ENCODE data around the gene C1S.

DNA sequence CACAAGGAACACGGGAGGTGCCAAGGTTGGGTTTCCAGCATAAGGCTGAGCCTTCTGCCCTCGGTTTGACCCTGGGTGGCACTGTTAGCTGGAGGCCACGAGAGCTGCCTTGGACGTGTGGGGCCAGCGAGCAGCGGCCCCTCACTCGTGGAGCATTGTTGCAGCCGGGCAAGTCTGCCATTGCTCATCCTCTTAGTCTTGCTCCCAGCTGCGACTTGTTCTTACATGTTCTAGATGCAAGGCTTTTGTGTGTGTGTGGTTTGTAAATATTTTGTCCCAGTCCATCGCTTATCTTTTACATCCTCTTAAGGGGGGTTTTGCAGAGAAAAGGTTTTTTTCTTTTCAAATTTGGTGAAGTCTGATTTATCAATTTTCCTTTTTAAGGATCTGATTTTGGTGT is 21.1 kb upstream of the C1S start:
- TF ChIP-seq, protein P1, sequence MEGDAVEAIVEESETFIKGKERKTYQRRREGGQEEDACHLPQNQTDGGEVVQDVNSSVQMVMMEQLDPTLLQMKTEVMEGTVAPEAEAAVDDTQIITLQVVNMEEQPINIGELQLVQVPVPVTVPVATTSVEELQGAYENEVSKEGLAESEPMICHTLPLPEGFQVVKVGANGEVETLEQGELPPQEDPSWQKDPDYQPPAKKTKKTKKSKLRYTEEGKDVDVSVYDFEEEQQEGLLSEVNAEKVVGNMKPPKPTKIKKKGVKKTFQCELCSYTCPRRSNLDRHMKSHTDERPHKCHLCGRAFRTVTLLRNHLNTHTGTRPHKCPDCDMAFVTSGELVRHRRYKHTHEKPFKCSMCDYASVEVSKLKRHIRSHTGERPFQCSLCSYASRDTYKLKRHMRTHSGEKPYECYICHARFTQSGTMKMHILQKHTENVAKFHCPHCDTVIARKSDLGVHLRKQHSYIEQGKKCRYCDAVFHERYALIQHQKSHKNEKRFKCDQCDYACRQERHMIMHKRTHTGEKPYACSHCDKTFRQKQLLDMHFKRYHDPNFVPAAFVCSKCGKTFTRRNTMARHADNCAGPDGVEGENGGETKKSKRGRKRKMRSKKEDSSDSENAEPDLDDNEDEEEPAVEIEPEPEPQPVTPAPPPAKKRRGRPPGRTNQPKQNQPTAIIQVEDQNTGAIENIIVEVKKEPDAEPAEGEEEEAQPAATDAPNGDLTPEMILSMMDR (IDR thresholded peaks at IDR 0.05), result no peak
- no peak for TF ChIP-seq POLR2A (IDR thresholded peaks at IDR 0.05)

Data from stomach (tissue), 4 donors.